BJ (cell line): ENCODE results near the gene PTPA. TPM values are rescaled to one million over a fixed set of nuclear protein-coding genes. Genes with fewer than 3 reads are reported as not detected.
"Not testable (repeated sequence)": the region's sequence is repeated elsewhere in the genome, so short reads cannot be mapped to it uniquely, and the experiment has no call there.

ENCODE experiments used
- CTCF ChIA-PET: fragments of 350-600 bp; formaldehyde crosslinking; extraction: SDS; loops from one replicate; lab custom pipeline; 2021; ENCODE audit warnings: antibody characterized with exemption, inconsistent platforms; lab: Yijun Ruan, JAX
- POLR2A ChIA-PET: fragments of 300-600 bp; sonication (Branson Sonifier 250); formaldehyde crosslinking; extraction: SDS; loops from one replicate; lab custom pipeline; 2021; ENCODE audit warnings: antibody characterized with exemption; lab: Charles Lee
- DNase-seq: peaks from one replicate; pipeline ENCODE4 v3.0.0-alpha.2; 2011; ENCODE audit warnings: low read depth
- H3K27me3 ChIP-seq: 2 replicates; pipeline ENCODE4 v1.6.0; 2011; ENCODE audit warnings: low read length; ENCODE audit not compliant: control insufficient read depth, insufficient read depth
- H3K36me3 ChIP-seq: 2 replicates; pipeline ENCODE4 v1.5.1; 2011; ENCODE audit warnings: low read length; ENCODE audit not compliant: control insufficient read depth, insufficient read depth
- H3K4me3 ChIP-seq: 2 replicates; pipeline ENCODE4 v1.5.1; 2011; ENCODE audit warnings: low read depth, mild to moderate bottlenecking, control low read depth, low read length
- CTCF ChIP-seq: IDR thresholded peaks from 2 replicates; pipeline ENCODE4 v1.5.1; 2011; ENCODE audit warnings: low read depth, mild to moderate bottlenecking, control low read depth, inconsistent platforms, low read length, moderate library complexity; ENCODE audit not compliant: insufficient read depth
- polyA plus RNA-seq: library from polyadenylated mRNA; depleted of rRNA; stranded (reverse); fragments of >200 nt; gene quantifications from 2 replicates; pipeline ENCODE4 v1.2.3, GENCODE V29; 2011

PTPA gene
- polyA plus RNA-seq, 1 experiment, result 251 TPM

- no peak for DNase-seq
- Histone ChIP-seq H3K36me3 (peaks cover 8% of the 10 kb centered on the region), H3K27me3 (no peaks in the 10 kb centered on the region), H3K4me3 (no peak overlapping the region)
- TF ChIP-seq CTCF, result no peak
- ChIA-PET POLR2A (no interaction called here), CTCF (interaction anchor here (5.2 kb wide), 1 partner anchor 10 kb away, joined by 33 read pairs; no protein-coding TSS in a partner anchor)
Observed at GRCh38 chr9:129121483-129121882, 10.3 kb downstream of the PTPA start.

- no peak overlapping the region for H3K4me3 ChIP-seq
- TF ChIP-seq CTCF, result no peak
- no peaks in the 10 kb centered on the region for H3K27me3 ChIP-seq
- ChIA-PET POLR2A (no interaction called here), CTCF (interaction anchor here (1.7 to 5.2 kb wide), 3 partner anchors 9 to 502 kb away, joined by 4 to 33 read pairs (median 4); no protein-coding TSS in a partner anchor)
- peaks cover 8% of the 10 kb centered on the region for H3K36me3 ChIP-seq
- no peak for DNase-seq
Observed at GRCh38 chr9:129122133-129122532, 10.9 kb downstream of the PTPA start.

- CTCF ChIA-PET, result interaction anchor here (1.7 to 5.2 kb wide), 3 partner anchors 8 to 501 kb away, joined by 4 to 33 read pairs (median 4); no protein-coding TSS in a partner anchor
- H3K4me3 ChIP-seq, POLR2A ChIA-PET: not testable (repeated sequence)
Observed at GRCh38 chr9:129122976-129123375, 11.8 kb downstream of the PTPA start.

GRCh38 chr9:129124506-129125069, 13.4 kb downstream of the PTPA start:
- Histone ChIP-seq H3K4me3 (no peak overlapping the region), H3K27me3 (no peaks in the 10 kb centered on the region), H3K36me3 (peaks cover 10% of the 10 kb centered on the region)
- POLR2A ChIA-PET, result no interaction called here
- DNase-seq, result no peak
- no peak for TF ChIP-seq CTCF
- CTCF ChIA-PET, result interaction anchor here (0.7 to 2.1 kb wide), 4 partner anchors 14 to 500 kb away, joined by 3 to 6 read pairs (median 4); no protein-coding TSS in a partner anchor

More at GRCh38 chr9:129122976-129123375, 11.8 kb downstream of the PTPA start:
- DNase-seq, H3K36me3 ChIP-seq, H3K27me3 ChIP-seq: not testable (repeated sequence)

- TF ChIP-seq CTCF, result no peak
- DNase-seq, result no peak
- POLR2A ChIA-PET, result no interaction called here
- Histone ChIP-seq H3K27me3 (no peaks in the 10 kb centered on the region), H3K4me3 (no peak overlapping the region), H3K36me3 (peaks cover 10% of the 10 kb centered on the region)
- CTCF ChIA-PET, result interaction anchor here (1.9 to 2.8 kb wide), 2 partner anchors 13 to 498 kb away, joined by 6 to 14 read pairs; no protein-coding TSS in a partner anchor
Observed at GRCh38 chr9:129125478-129125877, 14.3 kb downstream of the PTPA start.
